ENCODE measurements around the gene CAMKK1.
"Not testable (repeated sequence)": the region's sequence is repeated elsewhere in the genome, so short reads cannot be mapped to it uniquely, and the experiment has no call there.

Gene CAMKK1

GRCh38 chr17:3880983-3881382 is 11.9 kb downstream of the CAMKK1 start:
- no peak for DNase-seq (ENCODE audit: extremely low read depth in 1 of 2, low read depth in 1 of 2)

DNA sequence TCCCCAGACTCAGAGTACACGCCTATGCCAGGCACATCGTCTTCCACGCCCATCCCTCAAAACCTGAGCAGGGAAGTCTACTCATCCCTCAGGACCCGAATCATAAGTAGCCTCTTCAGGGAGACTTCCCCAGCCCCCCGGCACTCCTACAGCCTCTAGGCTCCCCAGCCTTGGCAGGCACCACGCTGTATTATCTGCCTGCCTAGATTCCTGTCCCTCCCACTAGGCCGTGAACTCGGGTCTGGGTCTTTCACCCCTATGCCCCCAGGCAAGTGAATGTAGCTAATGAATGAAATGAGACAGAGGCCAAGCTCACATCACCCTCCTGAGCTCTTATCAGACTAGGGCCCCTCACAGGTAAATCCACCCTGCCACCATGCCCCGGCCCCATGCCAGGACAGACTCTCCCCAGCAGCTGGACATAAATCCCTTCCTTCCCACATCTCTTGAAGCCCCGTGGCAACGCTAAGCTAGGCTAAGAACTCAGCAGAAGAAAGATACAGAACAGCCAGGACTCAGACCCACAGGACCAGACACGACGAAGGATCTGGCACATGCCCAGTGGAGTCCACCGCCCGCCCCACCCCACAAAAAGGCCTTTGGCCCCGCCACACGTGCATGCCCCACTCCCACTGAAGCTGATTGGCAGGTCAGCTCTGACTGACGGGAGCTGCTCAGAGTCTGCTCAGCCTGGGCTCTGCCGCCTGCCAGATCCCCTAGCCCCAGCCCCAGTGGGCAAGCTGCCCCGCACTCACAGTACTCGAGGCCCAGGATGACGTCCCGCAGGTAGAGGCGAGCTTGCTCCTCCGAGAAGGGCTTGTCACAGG is 13.0 kb downstream of the CAMKK1 start:
- DNase-seq (ENCODE audit: extremely low read depth in 1 of 2, low read depth in 1 of 2), result no peak

DNA sequence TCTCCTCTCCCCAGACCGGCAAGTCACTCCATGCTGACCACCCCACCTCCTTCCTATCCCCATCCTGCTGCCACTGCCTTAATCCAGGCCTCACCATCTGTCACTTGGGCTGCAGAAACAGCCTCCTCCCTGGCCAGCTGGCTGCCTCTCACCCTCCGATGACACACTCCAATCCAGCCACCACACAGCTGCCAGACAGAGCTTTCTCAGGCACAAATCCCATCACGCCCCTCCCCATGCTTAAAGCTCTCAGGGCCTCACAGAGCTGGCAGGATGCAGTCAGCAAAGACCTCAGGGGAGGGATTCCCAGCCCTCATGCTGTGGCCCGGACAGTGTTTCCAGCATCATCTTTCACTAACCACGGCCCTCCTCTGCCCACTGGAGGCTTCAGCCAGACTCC is 13.7 kb downstream of the CAMKK1 start:
- no peak for DNase-seq (ENCODE audit: extremely low read depth in 1 of 2, low read depth in 1 of 2)

- no peak for DNase-seq (ENCODE audit: extremely low read depth in 1 of 2, low read depth in 1 of 2)
Observed at GRCh38 chr17:3877220-3877619, 15.6 kb downstream of the CAMKK1 start.

DNA sequence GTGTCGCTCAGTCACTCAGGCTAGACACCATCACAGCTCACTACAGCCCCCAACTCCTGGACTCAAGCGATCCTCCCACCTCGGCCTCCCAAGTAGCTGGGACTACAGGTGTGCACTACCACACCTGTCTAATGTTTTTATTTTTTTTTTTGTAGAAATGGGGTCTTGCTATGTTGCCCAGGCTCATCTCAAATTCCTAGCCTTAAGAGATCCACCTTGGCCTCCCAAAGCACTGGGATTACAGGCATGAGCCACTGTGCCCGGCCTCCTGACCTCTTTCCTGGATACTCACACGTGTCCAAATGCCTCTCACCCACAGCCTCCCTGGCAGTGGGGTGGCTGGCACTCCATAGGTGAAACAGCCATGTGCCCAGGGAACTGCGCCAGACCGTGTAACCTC is 17.5 kb downstream of the CAMKK1 start:
- DNase-seq (ENCODE audit: extremely low read depth in 1 of 2, low read depth in 1 of 2), result no peak

- no peak for DNase-seq (ENCODE audit: extremely low read depth in 1 of 2, low read depth in 1 of 2)
Observed at GRCh38 chr17:3873862-3874261, 19.0 kb downstream of the CAMKK1 start.

DNA sequence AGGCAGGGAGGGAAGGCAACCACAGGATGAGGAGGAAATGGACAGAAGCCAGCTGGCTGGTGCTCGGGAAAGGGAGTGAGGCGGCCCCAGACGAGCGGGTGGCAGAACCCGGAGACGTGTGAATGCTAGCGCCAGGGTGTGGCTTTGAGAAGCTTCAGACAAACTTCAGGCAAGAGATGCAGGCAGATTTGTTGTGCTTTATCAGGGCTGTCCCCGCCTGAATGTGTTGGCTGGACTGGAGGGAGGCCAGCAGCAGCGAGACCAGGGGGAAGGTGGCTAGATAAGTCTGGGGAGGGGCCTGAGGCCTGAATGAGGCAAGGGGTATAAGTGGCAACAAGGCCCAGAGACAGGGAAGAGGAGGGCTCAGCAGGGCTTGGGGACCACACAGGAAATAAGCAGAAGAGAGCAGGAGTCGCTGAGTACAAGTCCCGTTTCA is 22.0 kb downstream of the CAMKK1 start:
- DNase-seq (ENCODE audit: extremely low read depth in 1 of 2, low read depth in 1 of 2), result no peak

- no peak for DNase-seq (ENCODE audit: extremely low read depth in 1 of 2, low read depth in 1 of 2)
Observed at GRCh38 chr17:3867606-3868005, 25.2 kb downstream of the CAMKK1 start.

- DNase-seq (ENCODE audit: extremely low read depth in 1 of 2, low read depth in 1 of 2), result no peak
Observed at GRCh38 chr17:3867106-3867505, 25.7 kb downstream of the CAMKK1 start.

DNA sequence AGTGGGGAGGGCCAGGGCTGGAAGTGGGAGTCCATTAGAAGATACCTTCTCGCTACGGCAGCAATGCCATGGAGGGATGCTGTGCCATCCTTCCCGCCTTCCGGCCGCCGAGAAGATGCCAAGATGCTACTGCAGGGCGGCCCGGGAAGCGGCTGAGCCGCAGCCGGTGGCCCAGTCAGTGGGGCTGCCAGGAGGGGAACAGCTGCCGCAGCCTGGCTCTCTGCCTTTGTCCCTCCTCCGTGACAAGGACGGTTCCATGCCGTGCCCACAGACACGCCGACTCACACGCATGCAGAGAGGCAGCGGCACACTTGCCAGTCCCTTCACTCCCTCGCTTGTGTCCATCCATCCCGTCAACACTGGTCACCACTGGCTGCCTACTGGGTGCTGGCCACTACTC is 26.6 kb downstream of the CAMKK1 start:
- DNase-seq (ENCODE audit: extremely low read depth in 1 of 2, low read depth in 1 of 2), result no peak

DNA sequence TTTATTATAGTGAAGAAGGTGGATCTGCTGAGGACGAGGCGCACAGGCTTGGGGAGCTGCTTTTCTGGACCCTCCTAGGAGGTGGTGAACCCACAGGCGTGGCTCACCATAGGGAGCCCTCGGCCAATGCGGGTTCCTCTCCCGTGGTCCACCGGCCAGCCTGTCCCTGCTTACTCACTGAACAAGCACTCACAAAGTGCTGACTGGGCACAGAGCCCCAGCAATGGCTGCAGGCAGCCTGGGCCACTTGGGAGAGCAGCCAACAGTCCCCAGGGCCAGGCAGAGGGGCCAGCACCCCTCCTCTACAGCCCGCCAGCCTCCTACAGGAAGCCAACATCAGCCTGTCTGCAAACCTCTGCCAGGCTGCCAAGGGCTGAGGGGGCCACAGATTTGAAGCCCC is 27.7 kb downstream of the CAMKK1 start:
- no peak for DNase-seq (ENCODE audit: extremely low read depth in 1 of 2, low read depth in 1 of 2)

DNA sequence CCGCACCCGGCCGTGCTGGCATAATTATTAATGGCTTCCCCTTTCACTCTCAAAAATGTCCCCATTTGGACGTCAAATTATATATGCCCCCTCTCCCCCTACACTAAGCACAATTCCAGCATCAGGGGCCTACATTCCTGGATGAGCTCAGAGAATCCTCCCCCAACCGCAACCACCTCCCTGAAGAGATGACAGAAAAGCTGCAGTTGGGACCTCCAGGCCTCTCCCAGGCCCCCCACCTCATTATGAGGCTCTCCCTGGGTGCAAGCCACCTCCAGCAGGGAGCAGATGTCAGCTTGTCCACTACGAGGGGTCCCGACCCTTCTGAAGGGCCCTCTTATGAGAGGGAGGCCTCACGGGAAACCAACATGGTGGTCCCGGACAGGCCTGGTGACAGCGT is 28.3 kb downstream of the CAMKK1 start:
- DNase-seq (ENCODE audit: extremely low read depth in 1 of 2, low read depth in 1 of 2), result no peak

- DNase-seq (ENCODE audit: extremely low read depth in 1 of 2, low read depth in 1 of 2), result no peak
Observed at GRCh38 chr17:3861761-3862681, 30.8 kb downstream of the CAMKK1 start.

GRCh38 chr17:3860939-3861700 is 31.7 kb downstream of the CAMKK1 start:
- DNase-seq (ENCODE audit: extremely low read depth in 1 of 2, low read depth in 1 of 2), result no peak

- DNase-seq (ENCODE audit: extremely low read depth in 1 of 2, low read depth in 1 of 2), result no peak
Observed at GRCh38 chr17:3859940-3860339, 32.9 kb downstream of the CAMKK1 start.

DNA sequence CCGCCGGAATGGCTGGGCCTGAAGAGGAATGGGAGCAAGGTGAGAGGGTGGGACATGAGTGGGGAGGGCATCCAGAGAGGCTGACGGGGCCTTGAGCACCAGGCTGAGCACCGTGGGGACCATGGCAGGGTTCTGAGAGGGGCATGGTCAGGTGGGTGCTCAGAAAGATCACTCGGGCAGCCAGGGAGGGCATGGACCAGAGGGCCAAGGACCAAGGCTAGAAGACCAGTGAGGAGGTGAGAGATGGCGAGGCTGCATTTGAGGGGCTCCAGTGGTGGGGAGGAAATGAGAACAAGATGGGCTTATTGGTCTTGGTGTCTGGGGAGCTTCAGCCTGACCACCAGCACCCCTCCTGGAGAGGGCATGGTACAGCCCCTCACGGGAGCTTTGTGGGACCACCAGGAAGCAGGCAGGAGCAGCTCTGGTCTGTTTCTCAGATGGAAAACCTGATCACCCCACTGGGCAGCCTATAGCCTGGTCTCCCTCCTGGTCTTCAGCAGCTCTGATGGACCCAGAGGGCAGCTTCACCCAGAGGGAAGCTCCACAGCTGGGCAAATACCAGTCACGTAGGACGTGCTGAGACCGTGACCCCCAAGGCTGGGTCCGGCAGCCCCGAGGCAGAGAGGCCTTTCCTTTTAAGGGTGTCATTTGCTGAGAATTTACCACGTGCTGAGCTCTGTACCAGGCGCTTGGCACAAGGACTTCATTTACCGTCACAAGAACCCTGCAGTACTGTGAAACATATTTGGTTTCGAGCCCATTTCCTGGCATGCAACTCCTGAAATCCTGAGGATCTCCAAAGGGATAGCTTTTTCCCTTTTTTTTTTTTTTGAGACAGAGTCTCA is 35.4 kb downstream of the CAMKK1 start:
- DNase-seq (ENCODE audit: extremely low read depth in 1 of 2, low read depth in 1 of 2), result no peak

DNA sequence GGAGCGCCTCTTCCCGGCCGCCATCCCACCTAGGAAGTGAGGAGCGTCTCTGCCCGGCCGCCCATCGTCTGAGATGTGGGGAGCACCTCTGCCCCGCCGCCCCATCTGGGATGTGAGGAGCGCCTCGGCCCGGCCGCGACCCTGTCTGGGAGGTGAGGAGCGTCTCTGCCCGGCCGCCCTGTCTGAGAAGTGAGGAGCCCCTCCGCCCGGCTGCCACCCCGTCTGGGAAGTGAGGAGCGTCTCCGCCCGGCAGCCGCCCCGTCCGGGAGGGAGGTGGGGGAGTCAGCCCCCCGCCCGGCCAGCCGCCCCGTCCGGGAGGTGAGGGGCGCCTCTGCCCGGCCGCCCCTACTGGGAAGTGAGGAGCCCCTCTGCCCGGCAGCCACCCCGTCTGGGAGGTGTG is 38.6 kb downstream of the CAMKK1 start:
- not testable (repeated sequence) for DNase-seq (ENCODE audit: extremely low read depth in 1 of 2, low read depth in 1 of 2)

GRCh38 chr17:3852561-3852960 is 40.3 kb downstream of the CAMKK1 start:
- DNase-seq (ENCODE audit: extremely low read depth in 1 of 2, low read depth in 1 of 2), result no peak

GRCh38 chr17:3851461-3852100 is 41.3 kb downstream of the CAMKK1 start:
- no peak for DNase-seq (ENCODE audit: extremely low read depth in 1 of 2, low read depth in 1 of 2)
